NOMO-1 treated with DMSO at 0.1 percent for 48 hours (cell line): ENCODE data around the gene TTYH3.

ENCODE experiments used
- DNase-seq: peaks from one replicate; lab custom pipeline; 2025; ENCODE audit not compliant: unreplicated experiment; lab: John Stamatoyannopoulos, UW

The TTYH3 gene

GRCh38 chr7:2634267-2635145 lies 2.7 kb downstream of the TTYH3 start:
- DNase-seq, result no peak

- DNase-seq, result no peak
Observed at GRCh38 chr7:2635148-2635668, 3.4 kb downstream of the TTYH3 start.

- DNase-seq, result no peak
Observed at GRCh38 chr7:2635810-2636701, 4.3 kb downstream of the TTYH3 start.

GRCh38 chr7:2637066-2637471 lies 5.3 kb downstream of the TTYH3 start:
- DNase-seq, result no peak

GRCh38 chr7:2637505-2638223 lies 5.9 kb downstream of the TTYH3 start:
- peak; percentile 83 for DNase-seq

GRCh38 chr7:2638224-2638991 lies 6.6 kb downstream of the TTYH3 start:
- DNase-seq, result no peak

- no peak for DNase-seq
Observed at GRCh38 chr7:2639181-2639681, 7.4 kb downstream of the TTYH3 start.

- DNase-seq, result no peak
Observed at GRCh38 chr7:2639695-2640481, 8.1 kb downstream of the TTYH3 start.

- no peak for DNase-seq
Observed at GRCh38 chr7:2640482-2640830, 8.7 kb downstream of the TTYH3 start.

- DNase-seq, result no peak
Observed at GRCh38 chr7:2640846-2641316, 9.1 kb downstream of the TTYH3 start.

GRCh38 chr7:2641406-2642393 lies 9.9 kb downstream of the TTYH3 start:
- peak; percentile 77 for DNase-seq

GRCh38 chr7:2643386-2644219 lies 11.8 kb downstream of the TTYH3 start:
- DNase-seq, result no peak

- DNase-seq, result no peak
Observed at GRCh38 chr7:2644220-2644561, 12.4 kb downstream of the TTYH3 start.

GRCh38 chr7:2644562-2645273 lies 12.9 kb downstream of the TTYH3 start:
- DNase-seq, result no peak

GRCh38 chr7:2645274-2645868 lies 13.6 kb downstream of the TTYH3 start:
- peak; percentile 82 for DNase-seq

GRCh38 chr7:2646336-2646679 lies 14.5 kb downstream of the TTYH3 start:
- DNase-seq, result no peak
